GM21528 (cell line): Measurements from ENCODE around the gene CSNK1G2.

Experiments used
- ATAC-seq: cut with Tn5 transposase; IDR thresholded peaks from one replicate; pipeline ENCODE4 v1.9.1; 2021; ENCODE audit warnings: mild to moderate bottlenecking, moderate library complexity; ENCODE audit not compliant: unreplicated experiment, low FRiP score

CSNK1G2 gene

DNA sequence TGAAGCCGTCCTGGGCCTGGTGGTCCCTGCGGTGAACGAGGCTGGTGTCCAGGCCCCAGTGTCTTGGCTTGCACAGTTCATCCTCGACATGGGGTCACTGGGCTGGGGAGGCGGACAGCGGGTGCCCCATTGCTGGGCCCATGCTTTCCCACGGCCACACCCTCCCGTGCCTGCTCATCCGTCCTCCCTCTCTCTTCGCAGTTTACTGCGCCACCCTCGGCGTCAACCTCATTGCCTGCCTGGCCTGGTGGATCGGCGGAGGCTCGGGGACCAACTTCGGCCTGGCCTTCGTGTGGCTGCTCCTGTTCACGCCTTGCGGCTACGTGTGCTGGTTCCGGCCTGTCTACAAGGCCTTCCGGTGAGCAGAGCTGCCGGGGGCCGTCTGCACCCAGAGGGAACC, 23.0 kb upstream of the CSNK1G2 start:
- no peak for ATAC-seq

DNA sequence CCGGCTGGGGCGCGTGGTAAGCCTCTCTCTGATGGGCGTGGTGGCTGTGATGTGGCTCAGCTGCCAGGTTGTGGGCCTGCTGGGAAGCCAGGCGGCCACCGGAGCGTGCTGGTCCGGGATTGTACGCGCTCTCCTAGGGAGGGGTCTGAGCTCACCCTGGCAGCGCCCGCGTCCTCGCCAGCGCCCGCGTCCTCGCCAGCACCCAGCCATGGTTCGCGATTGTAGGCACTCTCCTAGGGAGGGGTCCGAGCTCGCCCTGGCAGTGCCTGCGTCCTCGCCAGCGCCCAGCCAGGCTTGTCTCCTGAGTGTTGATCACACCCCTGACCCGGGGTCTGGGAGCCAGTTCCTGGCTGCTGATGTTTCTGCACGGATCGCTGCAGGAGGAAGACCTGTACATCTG, 22.0 kb upstream of the CSNK1G2 start:
- ATAC-seq, result no peak

DNA sequence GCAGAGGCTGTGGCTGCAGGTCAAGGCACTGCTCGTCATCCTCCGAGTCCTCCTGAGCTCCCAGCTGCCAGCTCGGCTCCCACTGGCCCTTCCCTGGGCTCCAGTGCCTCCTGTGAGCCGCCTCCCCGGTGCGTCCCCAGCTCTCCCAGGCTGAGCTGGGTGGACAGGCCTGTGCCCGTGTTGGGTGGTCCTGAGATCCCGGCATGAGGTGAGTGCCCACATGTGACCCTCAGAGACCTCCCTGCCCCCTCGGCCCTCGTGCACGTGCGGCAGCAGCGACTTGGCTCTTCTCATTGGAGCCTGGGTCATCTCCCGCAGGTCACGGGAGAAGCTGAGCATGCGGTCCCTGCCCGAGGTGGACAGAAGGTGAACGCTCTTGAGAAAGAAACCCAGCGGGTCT, 20.3 kb upstream of the CSNK1G2 start:
- no peak for ATAC-seq

DNA sequence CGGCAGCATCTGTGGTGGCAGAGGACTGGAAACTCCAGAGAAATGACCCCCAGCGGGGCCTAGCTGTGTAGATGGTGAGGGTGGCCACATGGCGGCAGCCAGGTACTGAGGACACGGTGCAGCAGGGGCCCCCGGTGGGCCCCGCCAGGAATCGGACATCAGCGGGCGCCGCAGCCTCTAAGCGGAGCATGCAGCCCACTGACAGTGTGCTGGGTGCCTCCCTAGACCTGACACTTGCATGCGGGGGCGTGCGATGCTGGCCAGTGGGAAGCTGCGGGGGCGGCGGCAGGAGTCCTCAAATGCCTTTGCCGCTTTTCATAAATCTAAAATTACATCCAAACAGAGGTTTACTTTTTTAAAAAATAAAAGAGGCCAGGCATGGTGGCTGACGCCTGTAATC, 19.6 kb upstream of the CSNK1G2 start:
- ATAC-seq, result no peak

DNA sequence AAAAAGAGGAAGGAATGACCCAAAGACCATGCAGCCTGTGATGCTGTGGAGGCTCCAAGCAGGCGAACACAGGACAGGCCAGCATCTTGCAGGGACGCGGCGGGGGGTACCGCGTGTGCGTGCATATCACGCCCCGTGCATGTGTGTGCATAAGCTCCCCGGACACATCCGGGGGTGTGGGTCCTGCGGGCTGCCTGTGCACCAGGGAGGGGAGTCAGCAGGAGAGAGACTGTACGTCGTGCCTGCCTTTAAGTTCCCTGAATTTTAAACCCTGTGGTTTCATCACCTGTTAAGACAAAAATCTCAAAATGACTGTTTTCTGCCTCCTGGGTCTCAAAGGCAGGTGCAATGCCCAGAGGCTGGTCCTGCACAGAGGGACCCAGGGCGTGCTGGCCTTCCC, 19.1 kb upstream of the CSNK1G2 start:
- ATAC-seq, result no peak

DNA sequence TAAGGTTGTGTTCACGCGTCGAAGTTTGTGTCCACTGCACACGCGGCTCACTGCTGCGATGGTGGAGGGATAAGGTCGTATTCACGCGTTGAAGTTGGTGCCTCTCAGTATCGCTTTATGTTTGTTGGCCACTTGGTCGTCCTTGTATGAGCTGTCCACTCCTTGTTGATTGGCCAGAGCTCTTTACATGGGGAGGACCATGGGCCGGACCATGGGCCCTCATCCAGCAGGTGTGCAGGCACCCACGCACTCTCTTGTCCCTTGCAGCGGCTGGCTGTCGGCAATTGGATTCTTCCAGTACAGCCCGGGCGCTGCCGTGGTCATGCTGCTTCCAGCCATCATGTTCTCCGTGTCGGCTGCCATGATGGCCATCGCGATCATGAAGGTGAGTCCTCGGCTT, 18.2 kb upstream of the CSNK1G2 start:
- no peak for ATAC-seq

DNA sequence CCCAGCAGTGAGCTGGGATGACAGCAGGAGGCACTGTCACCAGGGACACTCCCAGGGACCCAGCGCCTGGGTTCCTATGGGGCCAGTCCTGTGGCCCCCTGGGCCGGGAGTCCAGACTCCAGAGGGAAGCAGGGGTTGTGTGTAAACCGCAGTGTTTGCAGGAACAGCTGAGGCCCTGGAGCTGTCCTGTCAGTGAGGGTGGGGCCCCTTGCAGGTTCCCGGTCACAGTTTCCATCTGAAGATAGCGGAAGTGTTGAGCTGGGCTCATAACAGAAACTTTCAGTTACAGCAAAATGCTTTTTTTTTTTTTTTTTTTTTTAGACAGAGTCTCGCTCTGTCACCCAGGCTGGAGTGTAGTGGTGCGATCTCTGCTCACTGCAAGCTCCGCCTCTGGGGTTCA, 17.7 kb upstream of the CSNK1G2 start:
- no peak for ATAC-seq

DNA sequence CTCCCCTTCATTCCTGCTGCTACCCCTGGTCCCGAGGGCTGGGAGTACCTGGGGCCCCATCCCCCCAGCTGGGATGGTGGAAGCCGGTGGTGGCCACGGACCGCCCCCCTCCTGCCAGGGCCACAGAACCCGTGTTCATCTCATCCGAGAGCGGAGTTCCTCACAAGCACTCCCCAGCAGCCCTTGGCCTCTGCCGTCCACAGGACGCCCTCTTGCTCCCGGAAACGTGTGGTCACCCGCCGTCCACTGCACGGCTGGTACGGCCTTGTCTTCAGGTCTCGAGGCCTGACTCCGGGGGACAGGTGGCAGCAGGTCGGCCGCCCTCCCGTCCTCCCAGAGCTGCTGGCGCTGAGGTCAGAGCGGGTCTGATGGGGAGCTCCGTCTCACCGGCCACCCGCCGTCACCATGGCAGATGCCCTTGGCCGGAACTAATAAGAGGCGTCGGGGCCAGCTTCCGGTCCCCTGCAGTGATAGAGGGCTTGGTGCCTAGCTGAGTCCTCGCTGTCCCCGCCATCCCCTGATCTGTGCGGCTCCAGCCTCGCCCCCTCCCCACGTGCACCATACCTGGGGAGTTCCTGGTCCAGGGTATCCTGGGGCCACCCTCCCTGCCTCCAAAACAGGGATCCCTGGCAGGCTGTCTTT, 16.5 kb upstream of the CSNK1G2 start:
- ATAC-seq, result no peak

DNA sequence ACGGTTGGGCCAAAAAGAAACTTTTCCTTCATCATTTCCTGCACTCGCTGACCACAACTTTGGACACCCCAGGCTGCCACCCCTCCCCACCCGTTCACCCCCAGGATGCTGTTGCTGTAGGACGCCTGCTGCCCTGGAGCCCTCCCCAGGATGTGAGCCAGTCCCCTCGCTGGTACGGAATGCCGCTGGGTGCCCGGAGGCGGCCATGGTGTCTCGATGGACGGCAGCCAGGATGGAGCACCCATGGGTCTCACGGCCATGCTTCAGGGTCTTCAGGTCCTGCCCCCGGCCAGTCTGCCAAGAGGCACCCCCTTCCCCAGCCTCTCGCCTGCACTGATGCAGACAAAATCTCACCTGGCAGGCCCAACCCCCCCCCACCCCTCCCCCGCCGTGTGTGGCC, 15.4 kb upstream of the CSNK1G2 start:
- ATAC-seq, result no peak

DNA sequence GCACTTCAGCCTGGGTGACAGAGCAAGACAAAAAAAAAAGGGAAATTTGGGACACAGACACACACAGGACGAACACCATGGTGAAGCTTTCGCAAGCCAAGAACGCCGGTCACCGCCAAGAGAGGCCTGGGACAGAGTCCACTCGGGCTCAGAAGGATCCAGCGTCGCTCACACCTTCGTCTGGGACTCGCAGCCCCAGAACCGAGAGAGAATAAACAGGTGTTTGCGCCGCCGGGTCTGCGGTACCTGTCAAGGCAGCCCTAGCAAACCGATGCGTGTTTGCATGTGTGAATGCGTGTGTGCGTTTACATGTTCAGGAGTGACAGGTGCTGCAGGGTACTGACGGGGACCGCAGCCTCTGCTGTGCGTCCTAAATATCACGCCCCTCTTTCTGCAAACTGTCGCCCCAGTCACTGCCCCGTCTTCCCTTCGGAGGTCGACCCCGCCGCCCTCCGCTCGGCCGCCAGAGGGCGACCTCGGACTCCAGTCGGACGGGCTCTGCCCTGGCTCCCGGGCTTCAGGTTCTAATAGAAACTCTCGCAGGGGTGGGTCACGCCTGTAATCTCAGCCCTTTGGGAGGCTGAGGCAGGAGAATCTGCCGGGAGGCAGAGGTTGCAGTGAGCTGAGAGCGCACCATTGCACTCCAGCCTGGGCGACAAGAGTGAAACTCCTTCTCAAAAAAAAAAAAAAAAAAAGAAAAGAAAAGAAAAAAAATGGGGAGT, 11.8 kb upstream of the CSNK1G2 start:
- no peak for ATAC-seq

DNA sequence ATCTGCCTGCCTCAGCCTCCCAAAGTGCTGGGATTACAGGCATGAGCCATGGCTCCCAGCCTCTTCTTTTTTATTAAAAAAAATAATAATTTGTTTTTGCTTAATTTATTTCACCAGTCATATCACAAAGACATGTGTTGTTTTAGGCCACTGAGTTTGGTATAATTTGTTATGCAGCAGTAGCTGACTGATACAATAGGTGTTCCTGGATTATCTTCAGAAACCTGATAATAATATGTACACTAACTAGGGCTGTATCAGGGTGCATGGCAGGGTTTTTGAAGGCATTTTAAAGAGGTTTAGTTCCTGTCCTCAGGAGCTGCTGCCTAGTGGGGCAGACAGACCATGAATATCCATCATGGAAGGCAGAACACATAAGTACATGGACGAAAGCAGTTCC, 9.5 kb upstream of the CSNK1G2 start:
- no peak for ATAC-seq

DNA sequence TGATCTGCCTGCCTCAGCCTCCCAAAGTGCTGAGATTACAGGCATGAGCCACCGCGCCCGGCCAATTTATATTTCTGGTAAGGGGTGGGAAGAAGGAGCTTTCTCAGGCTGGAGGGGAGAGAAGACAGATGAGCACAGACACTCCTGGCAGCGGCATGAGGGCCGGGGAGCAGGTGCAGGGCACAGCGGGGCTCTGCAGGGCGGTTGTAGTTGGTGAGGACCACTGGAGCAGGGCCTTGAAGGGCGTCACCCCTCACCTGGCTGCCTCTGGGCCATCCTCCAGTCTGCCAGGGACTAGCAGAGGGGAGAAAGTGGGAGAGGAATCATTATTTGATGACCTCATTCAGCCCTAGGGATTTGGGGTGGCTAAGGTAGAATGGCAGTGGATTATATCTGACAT, 8.6 kb upstream of the CSNK1G2 start:
- no peak for ATAC-seq

DNA sequence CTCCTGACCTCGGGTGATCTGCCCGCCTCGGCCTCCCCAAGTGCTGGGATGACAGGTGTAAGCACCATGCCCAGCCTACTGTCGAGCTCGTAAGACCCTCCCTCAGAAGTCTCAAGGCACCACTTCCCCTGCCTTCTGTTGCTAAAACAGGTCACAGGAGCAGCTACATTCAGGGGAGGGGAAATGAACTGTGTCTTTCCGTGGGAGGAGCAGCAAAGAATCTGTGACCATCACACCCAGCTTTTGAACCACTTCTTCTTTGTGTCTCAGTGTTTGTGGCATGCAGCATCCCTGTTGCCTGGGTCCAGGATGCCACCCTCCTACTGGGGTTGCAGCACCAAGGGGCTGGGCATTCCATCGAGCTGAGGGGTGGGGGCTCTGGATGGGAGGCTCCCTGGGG, 7.7 kb upstream of the CSNK1G2 start:
- no peak for ATAC-seq

DNA sequence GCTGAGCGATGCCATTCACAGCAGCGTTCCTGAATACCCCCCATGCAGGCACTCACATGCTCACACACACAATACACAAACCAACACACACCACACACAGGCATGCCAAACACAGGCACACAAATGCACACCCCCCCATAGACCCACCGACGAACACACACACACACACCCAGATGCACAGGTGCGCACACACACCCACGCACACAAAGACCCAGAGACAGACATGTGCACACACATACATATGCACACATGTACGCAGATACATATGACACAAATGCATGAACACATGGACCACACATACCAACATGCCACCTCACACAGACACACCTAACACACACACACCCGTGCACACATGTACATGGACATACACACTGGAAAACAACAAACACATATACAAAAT, 7.0 kb upstream of the CSNK1G2 start:
- no peak for ATAC-seq

DNA sequence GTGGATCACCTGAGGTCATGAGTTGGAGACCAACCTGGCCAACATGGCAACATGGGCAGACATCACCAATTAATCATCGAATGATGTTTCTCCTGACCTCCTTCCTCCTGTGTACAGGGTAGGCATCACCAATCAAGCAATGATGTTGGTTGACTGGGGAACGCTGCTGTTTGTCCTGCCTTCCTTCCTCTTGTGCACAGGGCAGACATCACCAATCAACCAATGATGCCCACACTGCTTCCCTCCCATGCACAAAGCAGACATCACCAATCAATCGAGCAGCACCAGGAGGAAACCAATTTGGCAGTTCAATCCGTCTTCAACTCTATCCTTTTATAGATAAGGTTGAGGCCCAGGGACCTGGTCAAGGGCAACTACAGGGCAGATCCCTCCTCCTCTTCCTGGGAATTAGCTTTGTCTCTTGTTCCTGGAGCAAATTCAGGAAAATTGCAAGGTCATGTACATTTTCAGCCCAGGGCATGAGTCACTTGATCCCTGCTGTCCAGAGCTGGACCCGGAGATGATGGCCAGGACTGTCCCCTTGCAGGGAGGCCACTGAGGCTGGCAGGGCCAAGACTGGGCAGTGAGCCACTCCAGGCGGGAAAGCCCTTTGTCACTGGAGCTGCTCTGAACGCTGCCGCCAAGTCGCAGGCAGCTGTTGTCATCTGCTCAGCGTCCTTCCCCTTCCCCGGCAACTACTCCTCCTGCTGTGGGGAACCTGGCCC, 5.3 kb upstream of the CSNK1G2 start:
- ATAC-seq, result no peak

DNA sequence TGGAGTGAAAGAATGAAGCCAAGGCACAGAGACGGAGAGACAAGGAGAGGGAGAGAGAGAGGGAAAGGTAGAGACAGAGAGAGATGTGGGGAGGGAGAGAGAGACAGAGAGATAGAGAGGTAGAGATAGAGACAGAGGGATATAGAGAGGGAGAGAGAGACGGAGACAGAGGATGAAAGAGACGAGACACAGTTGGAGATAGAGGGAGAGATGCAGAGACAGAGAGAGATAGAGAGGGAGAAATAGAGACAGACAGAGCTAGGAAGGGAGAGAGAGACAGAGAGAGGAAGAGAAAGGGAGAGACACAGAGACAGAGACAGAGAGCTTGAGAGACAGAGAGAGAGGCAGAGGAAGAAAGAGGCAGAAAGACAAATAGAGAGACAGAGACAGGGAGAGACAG, 4.5 kb upstream of the CSNK1G2 start:
- ATAC-seq, result no peak

DNA sequence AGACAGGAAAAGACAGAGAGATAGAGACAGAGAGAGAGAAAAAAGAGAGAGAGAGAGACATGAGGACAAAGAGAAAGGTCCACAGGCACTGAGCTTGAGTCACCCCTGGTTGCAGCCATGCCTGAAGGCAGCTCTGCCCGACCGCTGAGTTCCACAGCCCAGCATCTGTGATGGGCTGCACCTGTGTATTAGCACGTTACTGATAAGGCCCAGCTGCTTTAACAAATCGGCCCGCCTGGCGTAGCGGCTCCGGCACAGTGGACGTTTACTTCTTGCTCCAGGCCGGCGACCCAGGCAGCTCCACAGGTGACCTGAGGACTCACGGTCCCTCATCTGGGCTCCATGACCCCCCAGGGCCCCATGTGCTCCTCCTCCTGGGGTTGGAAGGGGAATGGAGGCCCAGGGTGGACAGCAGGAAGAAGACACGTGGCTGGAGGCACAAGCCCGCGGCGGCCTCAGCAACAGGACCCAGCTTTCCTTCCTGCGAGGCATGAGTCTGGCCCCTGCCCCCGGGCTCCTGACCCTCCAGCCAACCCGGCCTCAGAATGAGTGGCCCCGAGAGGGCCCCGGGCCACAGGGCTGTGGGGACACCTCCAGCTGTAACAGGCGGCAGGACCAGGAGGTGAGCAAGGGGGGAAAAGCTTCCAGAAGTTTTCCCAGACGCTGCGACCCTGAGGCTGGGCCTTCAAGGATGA, 3.9 kb upstream of the CSNK1G2 start:
- no peak for ATAC-seq

DNA sequence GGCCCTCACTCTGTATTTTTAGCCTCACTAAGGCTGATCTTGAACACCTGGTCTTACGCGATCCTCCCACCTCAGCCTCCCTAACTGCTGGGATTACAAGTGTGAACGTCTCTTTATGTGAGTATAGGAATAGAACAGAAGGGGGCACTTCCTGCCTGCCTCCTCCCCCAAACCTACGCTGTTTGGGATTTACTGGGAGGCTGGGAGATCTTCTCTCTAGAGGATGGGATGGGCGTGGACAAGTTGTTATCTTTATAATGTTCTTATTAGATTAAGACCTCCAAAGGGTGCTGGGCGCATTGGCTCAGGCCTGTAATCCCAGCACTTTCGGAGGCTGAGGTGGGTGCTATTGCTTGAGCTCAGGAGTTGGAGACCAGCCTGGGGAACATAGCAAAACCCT, 2.9 kb upstream of the CSNK1G2 start:
- no peak for ATAC-seq

DNA sequence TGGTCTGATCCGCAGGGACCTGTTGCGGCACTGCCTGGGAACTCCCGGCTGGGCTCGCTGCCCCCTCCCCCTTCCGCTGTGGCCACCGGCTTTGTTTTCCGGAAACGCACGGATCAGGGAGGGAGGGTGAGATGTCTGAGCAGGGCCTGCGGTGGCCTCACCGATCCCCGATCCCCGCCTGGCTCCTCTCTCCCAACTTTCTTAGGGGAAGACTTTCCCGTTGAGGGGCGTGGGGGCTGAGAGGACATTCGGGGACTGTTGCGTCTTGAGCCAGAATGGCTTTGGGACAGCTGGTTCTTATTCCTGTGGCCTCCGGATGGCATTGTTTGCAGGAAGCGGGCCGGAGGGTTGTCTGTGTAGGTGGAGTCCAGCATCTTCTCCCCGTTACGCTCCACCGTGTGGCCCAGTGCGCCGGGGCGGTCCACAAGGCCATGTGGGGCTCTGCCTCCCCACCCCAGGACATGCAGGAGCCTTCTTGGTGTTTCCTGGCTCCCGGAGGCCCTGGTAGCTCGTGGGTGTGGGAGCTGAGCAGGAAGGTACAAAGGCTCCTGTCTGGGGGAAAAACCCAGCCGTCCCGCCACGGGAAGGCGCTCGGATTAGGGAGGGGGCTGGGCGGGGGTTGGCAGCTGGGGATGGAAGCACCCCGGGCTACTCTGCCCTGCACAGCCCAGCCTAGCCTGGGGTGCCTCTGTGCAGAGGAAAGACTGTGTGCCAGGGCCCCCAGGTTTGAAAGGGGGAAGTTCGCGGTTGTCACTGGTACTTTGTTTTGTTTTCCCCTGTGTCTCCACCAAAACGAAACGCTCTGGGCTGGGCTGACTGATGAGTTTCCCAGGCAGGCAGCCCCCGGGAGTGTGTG, 1.3 kb downstream of the CSNK1G2 start:
- no peak for ATAC-seq

DNA sequence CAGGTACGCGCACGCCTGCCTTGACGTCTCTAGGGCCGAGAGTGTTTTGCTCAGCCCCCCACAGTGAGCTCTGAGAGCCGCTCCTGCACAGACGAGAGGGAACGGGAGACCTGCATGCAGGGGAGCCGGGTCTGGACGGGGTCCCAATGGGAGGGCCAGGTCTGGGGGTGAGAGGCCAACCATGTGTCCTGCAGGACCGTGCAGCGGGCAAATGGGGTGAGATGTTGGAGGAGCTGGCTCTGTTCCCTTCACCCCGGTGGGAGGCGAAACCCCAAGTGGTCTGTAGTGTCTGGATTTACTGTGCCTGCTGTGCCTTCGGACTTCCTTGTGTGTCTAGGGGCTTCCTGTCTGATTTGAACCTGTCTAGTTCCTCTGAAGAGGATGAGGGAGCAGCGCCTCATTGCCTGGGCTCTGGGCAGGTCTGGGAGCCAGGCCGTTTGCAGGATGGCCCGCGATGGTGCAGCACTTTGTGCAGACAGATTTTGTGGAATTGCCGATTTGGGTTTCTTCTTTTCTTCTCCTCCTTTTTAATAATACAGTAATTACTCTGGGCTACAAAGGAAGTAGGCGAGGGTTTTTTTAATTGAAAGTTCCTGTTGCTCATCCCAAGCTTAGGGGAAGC, 2.1 kb downstream of the CSNK1G2 start:
- no peak for ATAC-seq
